Measurements from ENCODE around the gene GPM6B.

The GPM6B gene

GRCh38 chrX:13835825-13836224 lies 18.9 kb upstream of the GPM6B start:
- H3K4me1 Mint-ChIP-seq (ENCODE audit: low read depth), result no peaks in the 10 kb centered on the region
- no peak overlapping the region for H3K4me3 Mint-ChIP-seq
- H3K36me3 Mint-ChIP-seq (ENCODE audit: low read depth), result no peaks in the 10 kb centered on the region
- no peak overlapping the region for H3K27ac Mint-ChIP-seq
- no peak for DNase-seq (ENCODE audit: low spot score)
- H3K9me3 Mint-ChIP-seq, result no peaks in the 10 kb centered on the region
- no peaks in the 10 kb centered on the region for H3K27me3 Mint-ChIP-seq (ENCODE audit: low read depth)

- DNase-seq (ENCODE audit: low spot score), result no peak
- no peaks in the 10 kb centered on the region for H3K27me3 Mint-ChIP-seq (ENCODE audit: low read depth)
These were observed 17.5 kb upstream of the GPM6B start for GRCh38 chrX:13834355-13834754.

DNA sequence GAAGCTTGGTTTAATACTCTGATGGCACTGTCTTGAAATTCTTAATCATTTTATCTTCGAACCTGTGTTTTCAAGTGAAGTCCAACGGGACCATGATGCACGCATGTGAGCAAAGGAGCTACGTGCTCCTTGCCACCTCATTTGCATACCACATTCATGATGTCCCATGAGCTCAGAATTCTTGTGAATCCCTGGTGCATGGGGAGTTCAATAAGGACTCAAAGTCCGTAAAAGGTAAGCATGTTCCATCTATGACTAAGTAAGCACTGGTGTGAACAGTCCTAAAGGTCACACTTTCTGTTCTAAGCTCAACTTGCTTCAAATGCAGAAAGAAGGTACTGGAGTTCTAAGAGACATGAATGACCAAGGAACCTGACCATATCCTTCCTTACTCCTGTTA lies 13.1 kb upstream of the GPM6B start:
- Mint-ChIP-seq H3K36me3 (ENCODE audit: low read depth) (no peaks in the 10 kb centered on the region), H3K9me3 (no peaks in the 10 kb centered on the region), H3K4me3 (no peak overlapping the region), H3K27me3 (ENCODE audit: low read depth) (no peaks in the 10 kb centered on the region), H3K4me1 (ENCODE audit: low read depth) (no peaks in the 10 kb centered on the region), H3K27ac (no peak overlapping the region)
- no peak for DNase-seq (ENCODE audit: low spot score)

More at GRCh38 chrX:13834355-13834754, 17.5 kb upstream of the GPM6B start:
- H3K4me1 Mint-ChIP-seq (ENCODE audit: low read depth), result no peaks in the 10 kb centered on the region
- H3K27ac Mint-ChIP-seq, result no peak overlapping the region
- no peaks in the 10 kb centered on the region for H3K36me3 Mint-ChIP-seq (ENCODE audit: low read depth)
- no peaks in the 10 kb centered on the region for H3K9me3 Mint-ChIP-seq
- no peak overlapping the region for H3K4me3 Mint-ChIP-seq

GRCh38 chrX:13828392-13828791 lies 11.5 kb upstream of the GPM6B start:
- no peaks in the 10 kb centered on the region for H3K4me1 Mint-ChIP-seq (ENCODE audit: low read depth)
- no peak overlapping the region for H3K27ac Mint-ChIP-seq
- DNase-seq (ENCODE audit: low spot score), result no peak
- H3K36me3 Mint-ChIP-seq (ENCODE audit: low read depth), result no peaks in the 10 kb centered on the region
- no peaks in the 10 kb centered on the region for H3K27me3 Mint-ChIP-seq (ENCODE audit: low read depth)
- no peaks in the 10 kb centered on the region for H3K9me3 Mint-ChIP-seq
- no peak overlapping the region for H3K4me3 Mint-ChIP-seq

DNA sequence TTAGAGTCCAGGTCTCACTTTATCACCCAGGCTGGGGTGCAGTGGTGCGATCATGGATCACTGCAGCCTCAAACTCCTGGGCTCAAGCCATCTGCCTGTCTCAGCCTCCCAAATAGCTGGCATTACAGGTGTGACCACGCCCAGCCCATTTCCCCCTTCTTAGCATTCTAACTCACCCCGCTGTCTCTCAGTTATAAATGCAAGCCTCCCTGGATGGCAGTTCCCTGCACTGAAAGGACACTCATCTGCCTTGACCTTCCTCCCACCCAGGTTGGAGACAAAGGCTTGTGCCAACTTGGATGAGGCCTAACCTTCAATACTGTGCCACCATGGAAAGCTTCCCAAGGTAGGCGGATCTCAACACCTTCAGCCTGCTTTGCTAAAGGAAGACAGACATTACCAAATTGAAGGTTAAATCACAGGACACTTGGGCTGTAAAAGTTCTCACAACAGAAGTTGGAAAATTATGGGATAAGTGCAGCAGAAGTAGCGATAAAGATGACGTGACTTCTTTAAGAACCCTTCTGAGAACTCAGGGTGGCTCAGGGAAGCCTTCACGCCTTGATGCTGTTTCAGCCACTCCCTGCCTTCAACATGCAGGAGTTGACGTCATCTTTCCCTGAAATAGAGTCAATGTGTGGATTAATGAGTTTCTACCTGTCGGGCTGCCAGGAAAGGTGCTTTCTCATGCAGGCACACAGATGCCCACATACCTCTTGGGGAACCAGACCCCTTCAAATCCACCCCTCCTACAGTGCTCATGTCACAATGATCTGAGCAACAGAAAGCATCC lies 10.6 kb upstream of the GPM6B start:
- Mint-ChIP-seq H3K27ac (no peak overlapping the region), H3K4me1 (ENCODE audit: low read depth) (no peaks in the 10 kb centered on the region), H3K27me3 (ENCODE audit: low read depth) (no peaks in the 10 kb centered on the region), H3K9me3 (no peaks in the 10 kb centered on the region), H3K4me3 (no peak overlapping the region), H3K36me3 (ENCODE audit: low read depth) (no peaks in the 10 kb centered on the region)
- no peak for DNase-seq (ENCODE audit: low spot score)

GRCh38 chrX:13826770-13827169 lies 9.9 kb upstream of the GPM6B start:
- Mint-ChIP-seq H3K4me3 (no peak overlapping the region), H3K27ac (no peak overlapping the region), H3K27me3 (ENCODE audit: low read depth) (no peaks in the 10 kb centered on the region), H3K4me1 (ENCODE audit: low read depth) (no peaks in the 10 kb centered on the region), H3K36me3 (ENCODE audit: low read depth) (no peaks in the 10 kb centered on the region), H3K9me3 (no peaks in the 10 kb centered on the region)
- DNase-seq (ENCODE audit: low spot score), result no peak

GRCh38 chrX:13825178-13825762 lies 8.4 kb upstream of the GPM6B start:
- no peaks in the 10 kb centered on the region for H3K27me3 Mint-ChIP-seq (ENCODE audit: low read depth)
- DNase-seq (ENCODE audit: low spot score), result no peak
- H3K9me3 Mint-ChIP-seq, result no peaks in the 10 kb centered on the region
- H3K27ac Mint-ChIP-seq, result no peak overlapping the region
- no peaks in the 10 kb centered on the region for H3K4me1 Mint-ChIP-seq (ENCODE audit: low read depth)
- no peak overlapping the region for H3K4me3 Mint-ChIP-seq
- no peaks in the 10 kb centered on the region for H3K36me3 Mint-ChIP-seq (ENCODE audit: low read depth)

DNA sequence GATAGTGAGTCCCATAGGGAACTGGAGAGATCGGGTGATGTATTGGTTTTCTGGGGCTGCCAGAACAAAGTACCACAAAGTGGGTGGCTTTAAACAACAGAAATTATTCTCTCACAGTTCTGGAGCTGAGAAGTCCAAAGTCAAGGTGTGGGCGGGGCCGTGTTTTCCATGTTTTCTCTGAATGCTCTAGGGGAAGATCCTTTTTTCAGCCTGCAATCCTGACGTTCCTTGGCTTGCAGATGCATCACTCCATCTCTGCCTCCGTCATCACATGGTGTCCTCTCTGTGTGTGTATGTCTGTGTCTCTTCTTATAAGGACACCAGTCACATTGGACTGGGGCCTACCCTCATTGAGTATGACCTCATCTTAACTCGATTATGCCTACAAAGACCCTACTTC lies 7.9 kb upstream of the GPM6B start:
- Mint-ChIP-seq H3K9me3 (no peaks in the 10 kb centered on the region), H3K27me3 (ENCODE audit: low read depth) (no peaks in the 10 kb centered on the region), H3K36me3 (ENCODE audit: low read depth) (no peaks in the 10 kb centered on the region), H3K27ac (no peak overlapping the region), H3K4me1 (ENCODE audit: low read depth) (no peaks in the 10 kb centered on the region), H3K4me3 (no peak overlapping the region)
- no peak for DNase-seq (ENCODE audit: low spot score)

DNA sequence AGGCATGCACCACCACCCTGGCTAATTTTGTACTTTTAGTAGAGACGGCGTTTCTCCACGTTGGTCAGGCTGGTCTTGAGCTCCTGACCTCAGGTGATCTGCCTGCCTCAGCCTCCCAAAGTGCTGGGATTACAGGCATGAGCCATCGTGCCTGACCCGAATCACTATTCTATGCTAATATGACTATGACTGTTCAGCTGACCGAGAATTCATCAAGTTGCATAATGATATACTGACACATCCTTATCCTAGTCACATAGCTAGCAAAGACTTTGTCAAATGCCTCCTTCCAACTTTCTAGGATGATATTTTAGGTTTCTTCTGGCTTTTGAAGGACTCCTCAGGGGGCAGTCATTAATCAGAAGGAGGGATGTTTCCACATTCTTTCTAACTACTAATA lies 4.8 kb upstream of the GPM6B start:
- no peak overlapping the region for H3K27ac Mint-ChIP-seq
- no peaks in the 10 kb centered on the region for H3K4me1 Mint-ChIP-seq (ENCODE audit: low read depth)
- peaks cover 3% of the 10 kb centered on the region for H3K27me3 Mint-ChIP-seq (ENCODE audit: low read depth)
- DNase-seq (ENCODE audit: low spot score), result no peak
- no peaks in the 10 kb centered on the region for H3K36me3 Mint-ChIP-seq (ENCODE audit: low read depth)
- no peak overlapping the region for H3K4me3 Mint-ChIP-seq
- no peaks in the 10 kb centered on the region for H3K9me3 Mint-ChIP-seq

- no peaks in the 10 kb centered on the region for H3K4me1 Mint-ChIP-seq (ENCODE audit: low read depth)
- no peak overlapping the region for H3K27ac Mint-ChIP-seq
- H3K36me3 Mint-ChIP-seq (ENCODE audit: low read depth), result no peaks in the 10 kb centered on the region
- peaks cover 5% of the 10 kb centered on the region for H3K27me3 Mint-ChIP-seq (ENCODE audit: low read depth)
- no peak for DNase-seq (ENCODE audit: low spot score)
- H3K9me3 Mint-ChIP-seq, result no peaks in the 10 kb centered on the region
- no peak overlapping the region for H3K4me3 Mint-ChIP-seq
These were observed 717 bp downstream of the GPM6B start for GRCh38 chrX:13816176-13816575.

GRCh38 chrX:13815664-13816063 lies 1.2 kb downstream of the GPM6B start:
- no peak overlapping the region for H3K4me3 Mint-ChIP-seq
- peaks cover 5% of the 10 kb centered on the region for H3K27me3 Mint-ChIP-seq (ENCODE audit: low read depth)
- H3K4me1 Mint-ChIP-seq (ENCODE audit: low read depth), result no peaks in the 10 kb centered on the region
- DNase-seq (ENCODE audit: low spot score), result no peak
- H3K27ac Mint-ChIP-seq, result no peak overlapping the region
- no peaks in the 10 kb centered on the region for H3K36me3 Mint-ChIP-seq (ENCODE audit: low read depth)
- no peaks in the 10 kb centered on the region for H3K9me3 Mint-ChIP-seq

DNA sequence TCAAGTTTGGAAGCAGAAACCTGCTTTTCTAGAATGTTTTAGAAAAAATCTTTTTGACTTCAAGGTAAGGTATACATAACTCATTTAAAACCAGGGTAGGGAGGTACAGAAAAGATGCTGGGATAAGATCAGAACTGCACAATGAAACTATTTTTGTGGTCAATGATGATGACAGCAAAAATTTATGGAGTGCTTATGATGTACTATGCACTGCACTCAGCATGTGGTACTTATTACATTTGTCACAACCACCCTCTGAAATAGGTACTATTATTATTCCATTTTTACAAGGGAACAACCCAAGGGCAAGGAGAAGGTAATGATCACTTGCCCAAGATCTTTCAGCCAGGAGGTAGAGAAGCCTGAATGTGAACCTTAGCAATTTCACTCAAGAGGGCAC lies 8.0 kb downstream of the GPM6B start:
- H3K4me1 Mint-ChIP-seq (ENCODE audit: low read depth), result no peaks in the 10 kb centered on the region
- peaks cover 4% of the 10 kb centered on the region for H3K27me3 Mint-ChIP-seq (ENCODE audit: low read depth)
- no peaks in the 10 kb centered on the region for H3K9me3 Mint-ChIP-seq
- H3K36me3 Mint-ChIP-seq (ENCODE audit: low read depth), result no peaks in the 10 kb centered on the region
- H3K27ac Mint-ChIP-seq, result no peak overlapping the region
- no peak overlapping the region for H3K4me3 Mint-ChIP-seq
- no peak for DNase-seq (ENCODE audit: low spot score)

DNA sequence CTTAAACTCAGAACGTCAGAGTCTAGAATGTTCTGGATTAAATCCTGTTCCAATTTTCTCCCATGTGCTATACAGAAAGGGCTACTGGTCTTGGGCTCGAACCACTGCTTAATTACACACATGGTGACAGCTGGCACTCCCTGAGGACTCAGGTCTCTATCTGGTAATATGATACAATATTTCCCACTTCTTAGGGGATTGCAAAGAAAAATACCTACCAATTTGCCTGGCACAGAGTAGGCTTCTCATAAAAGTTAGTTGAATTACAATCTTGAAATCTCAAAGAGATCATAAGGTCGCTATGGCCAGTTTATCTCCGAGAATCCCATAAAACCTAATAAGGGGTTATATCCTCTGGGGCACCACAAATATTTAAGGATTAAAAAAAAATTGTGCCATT lies 8.6 kb downstream of the GPM6B start:
- DNase-seq (ENCODE audit: low spot score), result no peak
- Mint-ChIP-seq H3K36me3 (ENCODE audit: low read depth) (no peaks in the 10 kb centered on the region), H3K27ac (no peak overlapping the region), H3K4me3 (no peak overlapping the region), H3K27me3 (ENCODE audit: low read depth) (peaks cover 9% of the 10 kb centered on the region), H3K9me3 (no peaks in the 10 kb centered on the region), H3K4me1 (ENCODE audit: low read depth) (no peaks in the 10 kb centered on the region)

DNA sequence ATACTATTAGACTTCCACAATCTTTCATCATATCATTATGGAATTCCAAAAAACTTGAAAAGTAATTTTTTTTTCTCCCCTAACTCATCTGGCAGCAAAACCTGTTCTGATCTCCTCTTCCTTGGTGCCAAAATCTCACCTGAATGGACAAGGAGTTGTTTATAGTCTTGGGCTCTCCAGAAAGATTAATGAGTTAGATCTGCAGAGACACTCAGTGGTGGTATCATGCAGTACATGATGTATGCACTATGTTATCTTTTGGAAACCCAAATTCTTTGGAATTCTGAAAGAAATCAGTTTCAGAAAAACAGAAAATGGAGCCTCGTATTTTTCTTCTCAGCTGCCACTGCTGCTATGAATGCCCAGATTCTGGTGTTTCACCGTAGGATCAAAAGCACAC lies 11.7 kb downstream of the GPM6B start:
- Mint-ChIP-seq H3K4me3 (no peak overlapping the region), H3K27ac (no peak overlapping the region), H3K27me3 (ENCODE audit: low read depth) (peaks cover 10% of the 10 kb centered on the region), H3K4me1 (ENCODE audit: low read depth) (no peaks in the 10 kb centered on the region), H3K9me3 (no peaks in the 10 kb centered on the region), H3K36me3 (ENCODE audit: low read depth) (no peaks in the 10 kb centered on the region)
- DNase-seq (ENCODE audit: low spot score), result no peak

GRCh38 chrX:13803116-13803515 lies 13.8 kb downstream of the GPM6B start:
- H3K9me3 Mint-ChIP-seq, result no peaks in the 10 kb centered on the region
- H3K4me1 Mint-ChIP-seq (ENCODE audit: low read depth), result no peaks in the 10 kb centered on the region
- H3K4me3 Mint-ChIP-seq, result no peak overlapping the region
- no peak overlapping the region for H3K27ac Mint-ChIP-seq
- H3K27me3 Mint-ChIP-seq (ENCODE audit: low read depth), result peaks cover 10% of the 10 kb centered on the region
- no peaks in the 10 kb centered on the region for H3K36me3 Mint-ChIP-seq (ENCODE audit: low read depth)
- DNase-seq (ENCODE audit: low spot score), result no peak

Measured in T-helper 2 cell treated with Interferon-gamma antibody and Interleukin-4, amounts not matched to agents 5 μg/mL and 100 μg/mL, for 36 hours (primary cell).